ENCODE results near the gene TMEM94.
A peak's percentile ranks its signal among the peaks of the same experiment; 100 is the strongest.
"Not testable (repeated sequence)": the region's sequence is repeated elsewhere in the genome, so short reads cannot be mapped to it uniquely, and the experiment has no call there.

TMEM94 gene

GRCh38 chr17:75477490-75477862 lies 21.0 kb downstream of the TMEM94 start:
- not testable (repeated sequence) for DNase-seq

DNA sequence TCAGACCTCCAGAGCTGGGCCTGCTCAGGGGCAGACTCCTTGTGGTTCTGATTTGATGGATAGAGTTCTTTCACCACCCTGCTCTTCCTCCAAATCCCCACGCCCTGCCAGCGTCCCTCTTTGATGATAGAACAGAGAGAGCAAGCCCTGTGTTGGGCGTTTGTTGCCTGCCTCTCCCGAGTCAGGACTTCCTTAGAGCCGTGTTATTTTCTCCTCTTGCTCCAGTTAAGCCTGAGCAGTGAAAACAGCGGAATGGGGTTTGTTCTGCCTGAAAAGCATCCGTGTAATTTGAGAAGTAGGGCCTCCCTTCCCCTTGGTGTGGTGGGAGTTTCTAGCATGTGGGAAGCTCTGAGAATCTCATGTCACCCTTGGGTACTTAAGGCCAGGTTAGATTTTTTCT lies 22.1 kb downstream of the TMEM94 start:
- DNase-seq, result no peak

DNA sequence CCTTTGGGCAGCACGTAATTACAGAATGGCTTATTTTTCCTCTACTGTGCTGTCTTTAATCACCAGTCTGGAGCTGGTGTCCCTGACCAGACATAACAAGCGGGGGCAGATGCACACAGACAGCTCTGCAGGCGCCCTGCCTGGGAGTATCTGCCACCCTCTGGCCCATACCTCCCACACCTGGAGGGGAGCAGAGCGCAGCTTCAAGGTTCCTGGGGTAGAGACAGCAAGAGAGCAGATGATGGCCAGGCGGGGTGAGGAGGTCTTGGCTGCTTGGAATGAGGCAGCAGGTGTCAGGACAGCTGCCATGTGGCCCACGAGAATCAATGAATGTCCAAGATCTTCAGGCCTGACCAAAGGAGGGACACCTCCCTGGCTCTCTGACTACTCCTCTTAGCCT lies 23.8 kb downstream of the TMEM94 start:
- DNase-seq, result no peak

- no peak for DNase-seq
Observed at GRCh38 chr17:75481194-75482068, 25.0 kb downstream of the TMEM94 start.

DNA sequence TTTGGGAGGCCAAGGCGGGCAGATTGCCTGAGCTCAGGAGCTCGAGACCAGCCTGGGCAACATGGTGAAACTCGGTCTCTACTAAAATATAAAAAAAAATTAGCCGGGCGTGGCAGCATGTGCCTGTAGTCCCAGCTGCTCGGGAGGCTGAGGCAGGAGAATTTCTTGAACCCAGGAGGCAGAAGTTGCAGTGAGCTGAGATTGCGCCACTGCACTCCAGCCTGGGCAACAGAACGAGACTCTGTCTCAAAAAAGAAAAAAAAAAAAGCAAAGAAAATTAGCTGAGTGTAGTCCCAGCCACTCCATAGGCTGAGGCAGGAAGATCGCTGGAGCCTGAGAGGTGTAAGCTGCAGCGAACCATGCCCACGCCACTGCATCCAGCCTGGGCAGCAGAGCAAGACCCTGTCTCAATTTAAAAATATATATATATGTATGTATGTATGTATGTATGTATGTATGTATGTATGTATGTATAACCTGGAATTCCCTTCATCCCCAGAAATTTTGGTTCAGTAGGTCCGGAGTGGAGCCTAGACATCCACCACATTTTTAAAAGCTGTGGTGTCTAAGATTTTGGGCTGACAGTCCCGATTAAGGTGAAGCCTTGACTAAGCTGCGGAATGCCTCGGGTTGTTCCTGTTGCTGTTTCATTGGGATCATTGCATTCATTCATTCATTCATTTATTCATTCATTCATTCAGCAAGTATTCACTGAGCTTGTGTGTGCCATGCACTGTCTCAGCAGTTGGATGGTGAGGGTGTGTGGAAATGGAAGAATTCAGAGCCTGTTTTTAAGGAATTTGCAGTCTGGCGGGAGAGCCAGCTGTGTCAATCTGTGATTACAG lies 25.9 kb downstream of the TMEM94 start:
- DNase-seq, result no peak

DNA sequence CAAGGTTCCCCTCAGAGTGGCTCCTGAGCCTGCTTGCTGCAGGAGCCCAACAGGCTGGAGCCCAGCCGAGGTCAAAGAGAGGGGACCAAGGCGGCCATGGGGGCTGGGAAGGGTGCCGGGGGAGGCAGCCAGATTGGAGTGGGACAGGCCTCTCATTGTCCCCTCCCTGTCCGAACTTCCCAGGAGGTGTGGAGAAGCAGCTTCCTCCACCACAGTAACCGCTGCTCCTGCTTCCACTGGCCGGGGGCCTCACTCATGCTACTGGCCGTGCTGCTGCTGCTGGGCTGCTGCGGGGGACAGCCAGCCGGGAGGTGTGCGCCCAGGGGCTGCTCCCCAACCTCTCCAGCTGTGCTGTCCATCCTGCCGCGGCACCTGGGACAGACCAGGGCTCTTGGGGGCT lies 29.3 kb downstream of the TMEM94 start:
- DNase-seq, result no peak

DNA sequence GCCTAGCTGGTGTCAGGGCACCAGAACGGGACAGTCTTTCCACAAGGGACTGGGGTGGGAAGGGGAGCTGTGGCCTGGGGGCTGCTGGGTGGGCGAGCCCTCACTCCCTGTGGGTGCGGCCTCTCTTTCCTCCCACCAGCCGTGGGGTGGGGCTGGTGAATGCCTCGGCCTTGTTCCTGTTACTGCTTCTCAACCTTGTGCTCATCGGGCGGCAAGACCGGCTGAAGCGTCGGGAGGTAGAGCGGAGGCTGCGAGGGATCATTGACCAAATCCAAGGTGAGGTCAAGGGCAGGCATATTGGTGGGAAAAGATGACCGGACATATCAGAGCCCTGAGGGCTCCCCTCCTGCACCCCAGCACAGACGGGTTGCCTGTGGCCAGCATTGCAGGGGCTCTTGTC lies 29.7 kb downstream of the TMEM94 start:
- no peak for DNase-seq

DNA sequence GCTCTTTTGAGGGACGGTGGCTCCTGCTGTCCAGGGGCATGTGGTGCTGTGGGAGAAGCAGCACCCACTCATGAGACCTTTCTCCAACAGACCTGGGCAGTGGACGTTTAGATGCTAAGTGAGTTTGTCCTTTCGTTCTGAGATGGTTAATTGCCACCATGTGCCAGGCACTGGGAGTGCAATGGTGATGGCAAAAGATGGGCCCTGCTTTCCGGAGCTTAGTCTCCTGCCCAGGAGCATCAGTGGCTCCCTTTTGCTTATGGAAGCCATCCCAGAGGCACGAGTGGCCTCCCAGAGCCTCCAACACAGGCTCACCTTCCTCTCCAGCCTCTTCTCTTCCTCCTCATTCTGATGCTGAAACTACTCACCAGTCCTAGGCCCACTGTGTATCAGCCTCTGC lies 30.5 kb downstream of the TMEM94 start:
- DNase-seq, result no peak

GRCh38 chr17:75487351-75488070 lies 31.1 kb downstream of the TMEM94 start:
- peak; percentile 60 to 62 for DNase-seq

- DNase-seq, result no peak
Observed at GRCh38 chr17:75488693-75489510, 32.5 kb downstream of the TMEM94 start.

- DNase-seq, result no peak
Observed at GRCh38 chr17:75489511-75489955, 33.1 kb downstream of the TMEM94 start.

- no peak for DNase-seq
Observed at GRCh38 chr17:75490173-75490743, 33.8 kb downstream of the TMEM94 start.

DNA sequence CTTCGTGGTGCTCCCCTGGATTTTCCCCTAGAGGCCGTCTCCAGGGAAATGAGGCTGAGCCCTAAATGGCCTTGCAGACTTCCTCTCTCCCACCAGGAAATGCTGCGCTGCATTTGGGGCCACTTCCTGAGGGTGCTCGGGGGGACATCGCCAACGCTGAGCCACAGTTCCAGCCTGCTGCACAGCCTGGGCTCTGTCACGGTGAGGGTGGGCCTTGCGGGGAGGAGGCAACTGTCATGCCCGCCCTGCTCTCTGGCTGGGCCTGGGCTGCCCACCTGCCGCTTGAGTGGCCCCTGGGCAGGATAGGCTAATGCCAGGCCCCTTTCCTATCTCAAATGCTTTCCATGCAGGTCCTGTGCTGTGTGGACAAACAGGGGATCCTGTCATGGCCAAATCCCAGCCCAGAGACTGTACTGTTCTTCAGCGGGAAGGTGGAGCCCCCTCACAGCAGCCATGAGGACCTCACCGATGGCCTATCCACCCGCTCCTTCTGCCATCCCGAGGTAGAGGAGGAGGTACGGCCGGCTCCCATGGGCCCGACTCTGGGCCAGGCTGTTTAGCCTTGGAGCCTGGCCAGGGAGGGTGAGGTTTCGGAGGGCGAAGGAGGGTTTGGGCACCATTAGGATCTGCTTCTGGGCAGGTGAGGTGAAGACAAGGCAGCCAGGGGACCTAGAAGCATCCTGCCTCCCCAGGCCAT lies 34.7 kb downstream of the TMEM94 start:
- DNase-seq, result no peak

GRCh38 chr17:75491680-75492079 lies 35.2 kb downstream of the TMEM94 start:
- no peak for DNase-seq

- no peak for DNase-seq
Observed at GRCh38 chr17:75492555-75493168, 36.2 kb downstream of the TMEM94 start.

DNA sequence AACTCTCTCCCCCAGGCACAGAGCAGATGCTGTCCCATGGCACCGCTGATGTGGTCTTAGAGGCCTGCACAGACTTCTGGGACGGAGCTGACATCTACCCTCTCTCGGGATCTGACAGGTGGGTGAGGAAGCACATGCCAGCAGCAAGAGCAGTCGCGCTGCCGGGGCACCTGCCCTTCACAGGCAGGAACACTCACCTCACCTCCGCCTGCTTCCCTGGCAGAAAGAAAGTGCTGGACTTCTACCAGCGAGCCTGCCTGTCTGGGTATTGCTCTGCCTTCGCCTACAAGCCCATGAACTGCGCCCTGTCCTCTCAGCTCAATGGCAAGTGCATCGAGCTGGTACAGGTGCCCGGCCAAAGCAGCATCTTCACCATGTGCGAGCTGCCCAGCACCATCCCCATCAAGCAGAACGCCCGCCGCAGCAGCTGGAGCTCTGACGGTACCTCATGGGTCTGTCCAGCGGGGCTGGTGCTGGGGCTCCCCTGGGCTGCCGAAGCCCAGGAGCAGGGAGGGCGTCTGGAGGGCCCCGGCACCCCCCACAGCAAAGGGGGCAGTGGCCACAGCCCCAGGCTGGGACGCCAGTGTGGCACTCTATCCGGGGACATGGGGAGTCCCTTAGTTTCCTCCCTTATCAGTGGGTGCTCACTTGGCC lies 37.2 kb downstream of the TMEM94 start:
- no peak for DNase-seq

DNA sequence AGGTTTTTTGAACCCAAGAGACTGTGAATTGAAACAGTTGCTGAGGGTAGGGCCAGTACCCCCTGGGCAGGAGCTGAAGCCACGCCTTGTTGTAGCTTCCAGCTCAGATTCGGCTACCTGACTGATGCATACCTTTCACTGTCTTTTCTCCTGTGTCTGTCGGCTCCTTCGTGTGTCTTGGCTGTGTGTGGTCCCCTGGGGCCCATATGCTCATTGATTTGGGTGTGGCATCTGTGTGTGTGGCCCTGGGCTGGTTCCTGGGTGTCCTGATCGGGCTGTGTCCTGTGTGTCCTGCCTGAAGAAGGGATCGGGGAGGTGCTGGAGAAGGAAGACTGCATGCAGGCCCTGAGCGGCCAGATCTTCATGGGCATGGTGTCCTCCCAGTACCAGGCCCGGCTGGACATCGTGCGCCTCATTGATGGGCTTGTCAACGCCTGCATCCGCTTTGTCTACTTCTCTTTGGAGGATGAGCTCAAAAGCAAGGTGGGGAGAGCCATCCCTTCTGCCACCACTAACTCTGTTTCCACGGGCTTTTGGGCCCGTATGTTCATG lies 38.0 kb downstream of the TMEM94 start:
- no peak for DNase-seq

DNA sequence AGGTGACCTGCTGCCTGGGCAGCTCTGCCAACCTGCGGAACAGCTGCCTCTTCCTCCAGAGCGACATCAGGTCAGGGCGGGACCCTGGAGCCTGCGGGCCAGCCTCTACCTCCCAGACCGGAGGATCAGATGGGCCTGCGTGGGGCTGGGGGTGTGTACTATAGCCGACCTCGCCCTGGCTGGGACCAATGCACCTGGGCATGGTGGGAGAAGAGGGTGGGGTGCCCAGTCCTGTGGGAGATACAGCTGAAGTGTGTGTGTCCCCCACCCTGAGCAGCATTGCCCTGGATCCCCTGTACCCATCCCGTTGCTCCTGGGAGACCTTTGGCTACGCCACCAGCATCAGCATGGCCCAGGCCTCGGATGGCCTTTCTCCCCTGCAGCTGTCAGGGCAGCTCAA lies 39.6 kb downstream of the TMEM94 start:
- no peak for DNase-seq

- DNase-seq, result no peak
Observed at GRCh38 chr17:75498039-75498725, 41.7 kb downstream of the TMEM94 start.
